K562 (cell line): ENCODE measurements around the gene CRACR2B. TPM values are rescaled to one million over a fixed set of nuclear protein-coding genes. Genes with fewer than 3 reads are reported as not detected.

Source experiments
- ATAC-seq: fragments of 200-7000 bp; cut with Tn5 transposase; 3 replicates; pipeline ENCODE4 v1.9.1; 2020; ENCODE audit warnings: moderate library complexity
- BruUV-seq: library from RNA; stranded (reverse); fragments of 400-500 nt; replicated peaks from 2 replicates; lab custom pipeline; 2021; lab: Mats Ljungman, UMichigan
- CTCF ChIA-PET: fragments of 300-600 bp; formaldehyde crosslinking; extraction: SDS; loops from one replicate; lab custom pipeline; 2021; ENCODE audit warnings: low intra/inter-chr PET ratio; lab: Yijun Ruan, JAX
- POLR2A ChIA-PET: fragments of 300-600, 350-650 bp; sonication (Branson Sonifier 250); formaldehyde crosslinking; extraction: SDS; loops from one replicate; lab custom pipeline; 2021; ENCODE audit warnings: antibody characterized with exemption, inconsistent platforms; lab: Yijun Ruan, JAX
- DNase-seq, 4 experiments: peaks; one replicate each; pipeline versions ENCODE4 v3.0.0 to v3.0.0-alpha.2; 2011 to 2018; ENCODE audit warnings: low spot score in 3 of 4, mixed read lengths in 3 of 4; ENCODE audit errors: extremely low read depth in 1 of 4
- FAIRE-seq: peaks from 2 replicates; lab custom pipeline; 2011; peaks lifted over from hg19 to GRCh38; lab: Jason Lieb, UNC
- H2AFZ ChIP-seq: 2 replicates; pipeline ENCODE4 v1.6.0; 2011; ENCODE audit warnings: low read depth, low read length, control low read depth, inconsistent platforms
- H3K27ac ChIP-seq: fragments of 200-600 bp; 3 replicates; pipeline ENCODE4 v1.8.0; 2011; ENCODE audit warnings: low read depth, mild to moderate bottlenecking, control low read depth, inconsistent platforms, low read length, moderate library complexity, mixed read lengths; ENCODE audit errors: extremely low read depth
- H3K27me3 ChIP-seq, 2 experiments: fragments of 300-600 bp in 1 of 2; 2 replicates in 1 of 2; 3 replicates in 1 of 2; pipeline versions ENCODE4 v1.6.0 to v1.8.0; 2011; ENCODE audit warnings: inconsistent platforms in 2 of 2, low read length in 2 of 2, mild to moderate bottlenecking in 1 of 2, mixed read lengths in 1 of 2, moderate library complexity in 1 of 2; ENCODE audit not compliant: control insufficient read depth in 2 of 2, insufficient read depth in 2 of 2
- H3K36me3 ChIP-seq: fragments of 300-600 bp; 3 replicates; pipeline ENCODE4 v1.8.0; 2011; ENCODE audit warnings: mild to moderate bottlenecking, low read length, inconsistent platforms; ENCODE audit not compliant: control insufficient read depth, insufficient read depth
- H3K4me1 ChIP-seq, 2 experiments: fragments of 200-600 bp in 1 of 2; replicated peaks in 1 of 2; 2 replicates in 1 of 2; 3 replicates in 1 of 2; pipeline versions ENCODE4 v1.5.1 to v1.8.0; 2011; ENCODE audit warnings: inconsistent platforms in 2 of 2, low read length in 2 of 2, mild to moderate bottlenecking in 1 of 2, mixed read lengths in 1 of 2, moderate library complexity in 1 of 2; ENCODE audit not compliant: control insufficient read depth in 2 of 2, insufficient read depth in 2 of 2
- H3K4me2 ChIP-seq: 2 replicates; pipeline ENCODE4 v1.6.1; 2011; ENCODE audit warnings: low read length, control low read depth, inconsistent platforms, mixed read lengths; ENCODE audit not compliant: insufficient read depth
- H3K4me3 ChIP-seq: fragments of 200-600 bp; sonication (generic), shearing (Covaris generic); 2 replicates; pipeline ENCODE4 v1.5.1; 2016; ENCODE audit warnings: control low read depth, inconsistent platforms
- H3K79me2 ChIP-seq: fragments of 200-600 bp; 3 replicates; pipeline ENCODE4 v1.8.0; 2011; ENCODE audit warnings: low read length, inconsistent platforms; ENCODE audit not compliant: control insufficient read depth, insufficient read depth
- H3K9ac ChIP-seq, 2 experiments: 2 replicates each; pipeline versions ENCODE4 v1.6.0 to v1.6.1; 2011; ENCODE audit warnings: low read depth in 2 of 2, low read length in 2 of 2, control low read depth in 1 of 2, inconsistent platforms in 1 of 2, mild to moderate bottlenecking in 1 of 2, mixed read lengths in 1 of 2; ENCODE audit not compliant: insufficient read depth in 1 of 2
- H3K9me1 ChIP-seq: one replicate; pipeline ENCODE4 v1.6.0; 2011; ENCODE audit warnings: inconsistent platforms, mild to moderate bottlenecking, low read length, moderate library complexity; ENCODE audit not compliant: control insufficient read depth, insufficient read depth
- H3K9me3 ChIP-seq: replicated peaks from 2 replicates; pipeline ENCODE4 v1.5.1; 2011; ENCODE audit warnings: low read depth, low read length, inconsistent platforms; ENCODE audit not compliant: control insufficient read depth, insufficient read depth
- H4K20me1 ChIP-seq: replicated peaks from 2 replicates; pipeline ENCODE4 v1.6.1; 2011; ENCODE audit warnings: low read length, inconsistent platforms, mixed read lengths; ENCODE audit not compliant: control insufficient read depth, insufficient read depth
- CCNT2 ChIP-seq: IDR thresholded peaks from 2 replicates; pipeline ENCODE4 v1.6.1; 2011; ENCODE audit warnings: borderline replicate concordance, low read depth, mild to moderate bottlenecking, moderate library complexity, mixed read lengths, low read length; ENCODE audit not compliant: insufficient read length; ENCODE audit errors: extremely low read depth
- ETS2 ChIP-seq: IDR thresholded peaks from 2 replicates; pipeline ENCODE4 v1.6.1; 2016; ENCODE audit warnings: borderline replicate concordance, missing genetic modification characterization, mild to moderate bottlenecking, moderate library complexity, missing compliant biosample characterization; ENCODE audit not compliant: poor library complexity, severe bottlenecking
- POLR2G ChIP-seq: fragments of 200-400 bp; formaldehyde crosslinking; IDR thresholded peaks from 2 replicates; pipeline ENCODE4 v1.6.1; 2017; ENCODE audit warnings: low read depth, mild to moderate bottlenecking, antibody characterized with exemption, low read length, moderate library complexity
- RBM22 ChIP-seq: fragments of 200-400 bp; formaldehyde crosslinking; IDR thresholded peaks from 2 replicates; pipeline ENCODE4 v1.6.1; 2018; ENCODE audit warnings: low read length, low read depth; ENCODE audit not compliant: poor library complexity, severe bottlenecking
- ZBED1 ChIP-seq: IDR thresholded peaks from 2 replicates; pipeline ENCODE4 v1.6.1; 2014
- WGBS: fragments of 100-300 bp; shearing (Covaris generic); methylation state at CpG from one replicate; pipeline ENCODE4 v1.1.6; 2016; ENCODE audit warnings: low coverage, mixed read lengths; ENCODE audit not compliant: insufficient coverage; ENCODE audit errors: missing lambda C conversion rate; 5-methylcytosine and 5-hydroxymethylcytosine counted together
- in situ Hi-C: fragments of 300-500 bp; cut with MboI; formaldehyde crosslinking; loops from 4 replicates; pipeline ENCODE4 v1.15.0; 2018; ENCODE audit warnings: inconsistent platforms, mixed read lengths
- intact Hi-C: fragments of 100-400 bp; cut with micrococcal nuclease; formaldehyde crosslinking; loops from 2 replicates; pipeline ENCODE4 v1.14.2; 2022
- polyA plus RNA-seq, 8 experiments: library from polyadenylated mRNA; depleted of rRNA in 4 of 8; stranded (reverse) in 5 of 8; unstranded in 3 of 8; fragments of >200 nt; fragmentation: Nextera tagmentation in 2 of 8; fragmentation: Illumina TruSeq in 1 of 8; extraction: Ambion mirVana in 2 of 8; extraction: Trizol in 1 of 8; gene quantifications; 2 replicates each; pipeline versions ENCODE4 v1.2.1 to v1.2.3, GENCODE V29; 2011 to 2014; ENCODE audit warnings: inconsistent platforms in 1 of 8, missing spikeins in 1 of 8
- total RNA-seq, 7 experiments: library from RNA; depleted of rRNA in 6 of 7; stranded (reverse); fragments of >200 nt in 6 of 7; fragmentation: Illumina TruSeq in 2 of 7; extraction: Trizol in 2 of 7; gene quantifications; 2 replicates each; pipeline versions ENCODE4 v1.2.1 to v1.2.3, GENCODE V29; 2011 to 2021; ENCODE audit warnings: low replicate concordance in 1 of 7

The CRACR2B gene
- total and polyA plus RNA-seq, 9 of the 15 experiments (the other 6 are each of a cell fraction or from before 2014, with no cell fraction given) = 0.10 to 51.0 (median 6.0) TPM

DNA sequence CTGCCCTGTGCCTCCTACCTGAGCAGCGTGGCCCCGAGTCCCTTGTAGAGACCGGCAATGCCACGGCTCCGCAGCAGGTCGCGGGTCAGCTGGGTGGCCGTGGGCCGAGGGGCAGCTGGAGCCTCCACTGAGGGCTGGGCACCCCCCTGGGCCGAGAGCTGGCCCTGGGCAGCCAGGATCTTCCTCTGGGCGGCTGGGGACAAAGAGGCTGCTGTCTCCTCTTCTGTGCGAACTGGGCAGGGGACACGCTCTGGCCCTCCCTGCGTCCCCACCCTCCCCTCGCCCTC lies 35.2 kb upstream of the CRACR2B start:
- no TSS peak for BruUV-seq
- POLR2A ChIA-PET = interaction anchor here (0.5 to 0.7 kb wide), 2 partner anchors 8 to 34 kb away, joined by 3 to 5 read pairs; no protein-coding TSS in a partner anchor
- Histone ChIP-seq H3K9me1 (peaks cover 3% of the 10 kb centered on the region), H3K79me2 (peaks cover 23% of the 10 kb centered on the region), H3K9ac (no peak overlapping the region), H3K36me3 (peaks cover 31% of the 10 kb centered on the region; the same call in 1 of the 3 replicates)
- CTCF ChIA-PET = no interaction called here
- ATAC-seq = no peak
- TF ChIP-seq ZBED1 (no peak), POLR2G (peak; percentile 40; the same call in 1 of the 2 replicates), ETS2 (tag) (no peak)
- TF ChIP-seq, all 486 proteins: peak for 1
- DNase-seq = no peak
- WGBS = no CpG with 5 or more reads among the region's 15 CpGs
- Histone ChIP-seq H4K20me1 (no peaks in the 10 kb centered on the region), H3K27me3 (no peaks in the 10 kb centered on the region), H3K27ac (no peak overlapping the region), H3K4me3 (no peak overlapping the region), H3K4me1 (peaks cover 7 to 89% of the 10 kb centered on the region in 2 experiments), H3K4me2 (no peak overlapping the region), H2AFZ (no peak overlapping the region), H3K9me3 (no peaks in the 10 kb centered on the region)
- no peak for FAIRE-seq
- intact Hi-C loops = loop anchor here (10.0 kb wide), 1 partner anchor 228 kb away; the partner anchor contains the start of genes LMNTD2 and RASSF7
- in situ Hi-C loops = no loop called here

DNA sequence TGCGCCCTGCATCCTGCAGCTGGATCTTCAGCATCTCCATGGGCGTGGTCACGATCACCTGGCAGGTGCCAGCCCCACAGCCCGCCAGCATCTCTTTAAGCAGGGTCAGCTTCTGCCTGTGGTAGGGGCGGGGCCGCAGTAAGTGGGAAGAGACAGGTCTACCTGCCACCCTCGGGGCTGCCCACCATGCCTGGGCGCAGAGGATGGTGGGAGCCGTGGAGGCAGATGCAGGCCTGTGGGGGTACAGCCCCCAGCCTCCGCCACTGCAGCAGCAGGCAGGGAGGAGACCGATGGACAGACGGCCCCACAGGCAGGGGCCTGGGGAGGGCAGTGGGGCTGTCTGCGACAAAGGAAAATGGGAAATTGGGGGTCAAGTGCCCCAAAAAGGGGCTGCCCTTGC lies 34.8 kb upstream of the CRACR2B start:
- Histone ChIP-seq H3K9ac (no peak overlapping the region), H3K9me3 (no peaks in the 10 kb centered on the region), H3K4me1 (peaks cover 7 to 89% of the 10 kb centered on the region in 2 experiments), H3K36me3 (peaks cover 31% of the 10 kb centered on the region; the same call in 1 of the 3 replicates), H3K27me3 (no peaks in the 10 kb centered on the region), H3K4me2 (no peak overlapping the region), H4K20me1 (no peaks in the 10 kb centered on the region), H3K79me2 (peaks cover 26% of the 10 kb centered on the region), H3K27ac (no peak overlapping the region), H3K9me1 (peaks cover 3% of the 10 kb centered on the region), H3K4me3 (no peak overlapping the region), H2AFZ (no peak overlapping the region)
- FAIRE-seq (no peak), ATAC-seq (no peak), DNase-seq (no peak)
- in situ Hi-C loops = no loop called here
- no TSS peak for BruUV-seq
- CTCF ChIA-PET = no interaction called here
- intact Hi-C loops = loop anchor here (10.0 kb wide), 1 partner anchor 228 kb away; the partner anchor contains the start of genes LMNTD2 and RASSF7
- POLR2A ChIA-PET = interaction anchor here (0.5 to 1.3 kb wide), 6 partner anchors 9 to 54 kb away, joined by 3 to 4 read pairs (median 3); partner anchors contain the start of genes PIDD1 and TALDO1
- TF ChIP-seq RBM22 (peak; percentile 3), ZBED1 (no peak), CCNT2 (no peak)
- 91% methylated on average over 10 of the region's 13 CpGs for WGBS
